Adrenal gland (tissue), 5 donors: ENCODE results near the gene SLC1A7.

Source experiments
- CTCF ChIP-seq, 6 experiments: fragments of 450-650 bp in 4 of 6; fragments of 200-600 bp in 2 of 6; sonication (generic) in 1 of 6; IDR thresholded peaks; 1 replicate in 5 of 6; 2 replicates in 1 of 6; pipeline versions ENCODE4 v1.5.1 to v1.8.0; 2016 to 2021; ENCODE audit warnings: antibody characterized with exemption in 6 of 6, mild to moderate bottlenecking in 2 of 6, moderate library complexity in 1 of 6
- POLR2A ChIP-seq, 2 donors: fragments of 450-650 bp; IDR thresholded peaks; one replicate each; pipeline ENCODE4 v1.6.1; 2017; ENCODE audit warnings: antibody characterized with exemption in 2 of 2, mild to moderate bottlenecking in 2 of 2, moderate library complexity in 1 of 2
- donor health status: DM: no; HTN: no; CAD: no.

- TF ChIP-seq CTCF (IDR thresholded peaks at IDR 0.05) (no peak), POLR2A (IDR thresholded peaks at IDR 0.05) (no peak)
Measured at GRCh38 chr1:53176452-53177208, 34.2 kb upstream of the SLC1A7 start.
